ENCODE results near the gene CPM.

Gene CPM

DNA sequence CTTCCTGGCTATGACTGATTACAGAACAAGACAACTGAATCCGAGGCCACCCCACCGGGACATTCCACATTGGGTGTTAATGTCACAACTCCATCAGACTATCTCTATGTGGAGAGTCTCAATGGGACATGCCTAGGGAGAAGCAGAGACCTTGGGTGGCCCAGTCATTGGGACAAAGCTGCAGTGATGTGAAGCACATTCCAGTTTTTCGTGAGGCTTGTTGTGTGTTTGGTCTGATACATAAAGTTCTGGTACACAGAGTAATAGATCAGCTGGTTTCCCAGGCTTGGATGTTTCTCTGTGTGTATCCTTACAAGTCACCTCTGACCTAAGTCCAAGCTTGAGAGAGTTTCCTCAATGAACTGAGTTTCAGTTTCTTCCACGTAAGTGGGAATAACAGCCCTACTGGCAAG, 42.3 kb downstream of the CPM start:
- no peak for DNase-seq (ENCODE audit: low read depth)
- H3K4me3 ChIP-seq (replicated peaks; ENCODE audit: low read depth, low read length): no peak overlapping the region
- TF ChIP-seq, protein P1, sequence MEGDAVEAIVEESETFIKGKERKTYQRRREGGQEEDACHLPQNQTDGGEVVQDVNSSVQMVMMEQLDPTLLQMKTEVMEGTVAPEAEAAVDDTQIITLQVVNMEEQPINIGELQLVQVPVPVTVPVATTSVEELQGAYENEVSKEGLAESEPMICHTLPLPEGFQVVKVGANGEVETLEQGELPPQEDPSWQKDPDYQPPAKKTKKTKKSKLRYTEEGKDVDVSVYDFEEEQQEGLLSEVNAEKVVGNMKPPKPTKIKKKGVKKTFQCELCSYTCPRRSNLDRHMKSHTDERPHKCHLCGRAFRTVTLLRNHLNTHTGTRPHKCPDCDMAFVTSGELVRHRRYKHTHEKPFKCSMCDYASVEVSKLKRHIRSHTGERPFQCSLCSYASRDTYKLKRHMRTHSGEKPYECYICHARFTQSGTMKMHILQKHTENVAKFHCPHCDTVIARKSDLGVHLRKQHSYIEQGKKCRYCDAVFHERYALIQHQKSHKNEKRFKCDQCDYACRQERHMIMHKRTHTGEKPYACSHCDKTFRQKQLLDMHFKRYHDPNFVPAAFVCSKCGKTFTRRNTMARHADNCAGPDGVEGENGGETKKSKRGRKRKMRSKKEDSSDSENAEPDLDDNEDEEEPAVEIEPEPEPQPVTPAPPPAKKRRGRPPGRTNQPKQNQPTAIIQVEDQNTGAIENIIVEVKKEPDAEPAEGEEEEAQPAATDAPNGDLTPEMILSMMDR (IDR thresholded peaks at IDR 0.05; ENCODE audit: low read length, missing control alignments): no peak

DNA sequence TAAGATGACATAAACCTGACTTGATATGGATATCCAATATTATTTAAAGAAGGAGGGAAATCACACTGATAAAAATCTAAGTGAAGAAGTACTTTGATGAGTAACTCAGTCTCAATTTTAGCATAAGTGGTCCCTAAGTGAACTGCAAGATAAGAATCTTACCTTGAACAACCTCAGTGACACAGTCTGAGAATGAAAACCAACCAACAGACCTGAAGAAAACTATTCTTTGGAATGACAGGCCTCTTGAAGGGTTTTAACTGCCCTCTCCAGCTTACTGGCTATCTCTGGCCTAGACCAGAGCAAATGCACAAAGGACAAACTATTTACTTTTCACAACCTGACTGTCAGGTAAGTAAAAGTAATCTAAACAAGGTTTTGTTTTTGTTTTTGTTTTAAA, 44.7 kb downstream of the CPM start:
- H3K4me3 ChIP-seq (replicated peaks; ENCODE audit: low read depth, low read length): no peak overlapping the region
- DNase-seq (ENCODE audit: low read depth): no peak
- TF ChIP-seq, protein P1 (IDR thresholded peaks at IDR 0.05; ENCODE audit: low read length, missing control alignments): no peak

DNA sequence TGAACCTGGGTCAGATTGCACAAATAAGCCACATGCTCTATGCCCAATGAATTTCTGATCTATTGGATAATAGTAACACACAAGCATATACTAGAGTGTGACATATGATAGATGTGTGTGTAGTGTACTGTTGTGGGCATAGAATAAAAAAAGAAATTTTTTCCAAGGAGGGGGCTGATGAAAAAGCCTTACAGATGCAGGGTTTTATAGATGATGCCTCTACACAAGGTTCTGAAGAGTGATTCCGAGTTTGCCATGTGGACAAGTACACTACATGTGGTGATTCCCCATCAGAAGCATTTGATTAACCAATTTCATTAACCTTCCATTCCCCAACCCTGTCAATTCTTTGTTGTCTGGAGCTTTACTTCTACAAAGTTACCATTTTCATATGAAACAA, 45.3 kb downstream of the CPM start:
- TF ChIP-seq, protein P1 (IDR thresholded peaks at IDR 0.05; ENCODE audit: low read length, missing control alignments): no peak
- no peak overlapping the region for H3K4me3 ChIP-seq (replicated peaks; ENCODE audit: low read depth, low read length)
- no peak for DNase-seq (ENCODE audit: low read depth)

DNA sequence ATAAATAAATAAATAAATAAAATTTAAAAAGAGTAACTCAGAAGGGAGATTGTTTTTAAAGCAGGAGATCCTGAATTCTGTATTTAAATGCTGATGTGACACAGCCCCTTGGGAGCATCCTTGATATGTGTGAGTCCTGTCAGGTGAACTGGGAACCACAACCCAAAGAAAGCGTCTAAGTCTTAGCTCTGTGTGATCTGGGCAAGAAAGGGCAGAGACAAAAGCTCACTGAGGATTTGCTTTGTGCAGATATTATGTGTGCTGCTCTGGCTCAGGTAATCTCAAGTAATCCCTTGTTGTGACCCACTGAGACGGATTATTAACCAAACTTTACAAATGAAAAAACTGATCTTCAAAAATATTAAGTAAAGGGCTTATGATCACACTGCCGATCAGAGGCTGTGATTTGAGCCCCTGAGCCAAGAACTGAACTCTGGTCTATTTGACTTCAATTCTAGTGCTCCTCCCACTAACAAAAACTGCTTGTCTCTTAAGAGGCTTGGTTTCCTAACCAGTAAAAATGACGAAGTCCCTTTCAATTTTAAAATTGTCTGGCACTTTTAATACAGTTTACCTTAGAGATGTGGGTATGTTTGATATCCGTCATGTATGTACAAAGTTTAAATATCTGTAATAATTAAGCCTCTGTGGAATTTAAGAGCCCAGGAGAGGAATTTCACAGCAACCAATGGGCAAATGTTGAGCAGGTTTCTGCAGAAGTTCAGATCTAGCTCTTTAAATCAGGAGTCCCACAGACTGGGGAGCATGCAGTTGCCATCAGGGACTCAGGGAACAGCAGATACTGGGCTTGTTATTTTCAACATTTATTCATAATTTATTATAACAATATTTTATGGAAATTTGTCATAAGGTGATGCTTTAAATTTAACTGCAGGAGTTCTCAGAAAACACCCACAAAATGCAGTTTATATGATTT, 46.1 kb downstream of the CPM start:
- DNase-seq (ENCODE audit: low read depth): no peak
- TF ChIP-seq, protein P1 (IDR thresholded peaks at IDR 0.05; ENCODE audit: low read length, missing control alignments): no peak
- no peak overlapping the region for H3K4me3 ChIP-seq (replicated peaks; ENCODE audit: low read depth, low read length)

DNA sequence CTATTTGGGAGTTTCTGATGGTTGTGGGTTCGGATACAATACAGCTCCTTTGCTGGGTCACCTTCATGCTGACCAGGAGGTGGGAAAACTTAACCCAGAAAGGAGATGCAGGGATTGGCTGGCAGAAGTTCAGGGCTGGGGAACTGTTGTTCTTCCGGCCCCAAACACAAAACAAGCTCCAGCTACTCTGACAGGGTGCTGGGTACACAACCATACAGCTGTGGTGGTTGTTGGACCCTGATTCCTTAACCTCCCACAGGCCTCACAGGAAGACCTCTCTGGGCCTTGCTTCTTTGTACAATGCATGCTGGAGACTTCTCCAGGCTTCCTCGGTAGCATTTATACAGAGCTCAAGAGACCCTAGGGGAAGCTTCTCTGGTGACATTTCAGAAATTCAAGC, 47.6 kb downstream of the CPM start:
- no peak for DNase-seq (ENCODE audit: low read depth)
- H3K4me3 ChIP-seq (replicated peaks; ENCODE audit: low read depth, low read length): no peak overlapping the region
- TF ChIP-seq, protein P1 (IDR thresholded peaks at IDR 0.05; ENCODE audit: low read length, missing control alignments): no peak

DNA sequence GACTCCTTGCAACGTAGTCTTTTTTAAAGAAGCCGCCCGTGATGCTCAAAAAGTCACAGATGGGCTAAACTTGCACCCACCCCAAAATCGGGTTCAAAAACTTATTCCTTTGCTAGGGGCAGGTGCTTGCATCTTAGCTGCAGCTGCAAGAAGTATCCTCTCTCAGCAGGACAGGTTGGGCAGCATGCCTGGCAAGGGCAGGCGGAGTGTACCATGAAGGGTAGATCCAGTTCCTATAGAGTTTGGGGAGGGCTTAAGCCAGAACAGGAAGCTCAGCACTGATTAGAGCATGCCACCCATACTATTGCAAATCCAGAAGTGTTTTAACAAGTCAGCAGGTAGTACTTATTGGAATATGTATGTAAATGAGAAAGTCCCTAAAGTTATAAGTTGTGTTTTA, 48.7 kb downstream of the CPM start:
- DNase-seq (ENCODE audit: low read depth): no peak
- TF ChIP-seq, protein P1 (IDR thresholded peaks at IDR 0.05; ENCODE audit: low read length, missing control alignments): no peak
- no peak overlapping the region for H3K4me3 ChIP-seq (replicated peaks; ENCODE audit: low read depth, low read length)

DNA sequence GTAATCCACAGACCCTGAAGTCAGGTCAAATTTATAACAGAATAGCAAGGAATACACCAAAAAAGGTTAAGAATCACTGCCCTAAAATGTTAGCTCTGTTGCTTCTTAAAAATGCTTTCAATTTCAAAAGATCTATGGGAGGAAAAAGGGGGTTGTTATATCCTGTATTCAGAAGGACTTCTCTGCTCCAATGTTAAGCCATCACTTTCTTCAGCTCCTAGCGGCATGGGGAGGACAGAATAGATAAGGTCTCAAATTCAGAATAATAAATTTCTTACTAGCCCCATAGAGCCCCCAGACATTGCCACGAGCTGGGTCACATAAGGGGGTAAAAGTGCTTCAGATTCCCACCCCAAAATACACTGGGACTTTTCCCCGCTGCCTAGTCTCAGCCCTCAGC, 49.8 kb downstream of the CPM start:
- H3K4me3 ChIP-seq (replicated peaks; ENCODE audit: low read depth, low read length): no peak overlapping the region
- TF ChIP-seq, protein P1 (IDR thresholded peaks at IDR 0.05; ENCODE audit: low read length, missing control alignments): no peak
- no peak for DNase-seq (ENCODE audit: low read depth)

All from fibroblast of pulmonary artery (primary cell).